HEK293 (cell line): ENCODE data around the gene TMEM229B.

Experiments
- CTCF ChIA-PET: fragments of 350-600 bp; formaldehyde crosslinking; extraction: SDS; loops from one replicate; lab custom pipeline; 2021; ENCODE audit warnings: antibody characterized with exemption; lab: Yijun Ruan, JAX
- POLR2A ChIA-PET: fragments of 300-600 bp; formaldehyde crosslinking; extraction: SDS; loops from one replicate; lab custom pipeline; 2020; ENCODE audit warnings: antibody characterized with exemption, inconsistent platforms; lab: Yijun Ruan, JAX
- H3K27ac ChIP-seq: fragments of 200-500 bp; sonication (Bioruptor generic); 2 replicates; pipeline ENCODE4 v1.5.1; 2014; ENCODE audit warnings: low read depth, low read length, control low read depth, inconsistent platforms; ENCODE audit errors: extremely low read depth
- H3K36me3 ChIP-seq, 2 experiments: fragments of 200-500 bp in 1 of 2; sonication (Bioruptor generic) in 1 of 2; 1 replicate in 1 of 2; 2 replicates in 1 of 2; pipeline ENCODE4 v1.5.1; 2014 to 2017; ENCODE audit warnings: inconsistent platforms in 2 of 2, low read length in 2 of 2; ENCODE audit not compliant: control insufficient read depth in 2 of 2, insufficient read depth in 1 of 2
- H3K4me1 ChIP-seq: fragments of 200-500 bp; sonication (Bioruptor generic); 2 replicates; pipeline ENCODE4 v1.5.1; 2014; ENCODE audit warnings: mild to moderate bottlenecking, low read length, inconsistent platforms; ENCODE audit not compliant: control insufficient read depth, insufficient read depth
- H3K4me3 ChIP-seq: 2 replicates; pipeline ENCODE4 v1.5.1; 2011; ENCODE audit warnings: low read depth, mild to moderate bottlenecking, control low read depth, low read length, moderate library complexity
- H3K9me3 ChIP-seq: fragments of 200-500 bp; sonication (Bioruptor generic); 2 replicates; pipeline ENCODE4 v1.5.1; 2014; ENCODE audit warnings: low read depth, low read length, inconsistent platforms; ENCODE audit not compliant: control insufficient read depth, insufficient read depth
- BCL11B ChIP-seq: fragments of 450-650 bp; formaldehyde crosslinking; IDR thresholded peaks from 2 replicates; pipeline ENCODE4 v1.5.1; 2016; ENCODE audit warnings: low read depth, missing biosample characterization, missing genetic modification characterization
- KLF10 ChIP-seq: fragments of 450-650 bp; IDR thresholded peaks from 2 replicates; pipeline ENCODE4 v1.5.1; 2018; ENCODE audit warnings: missing biosample characterization, mild to moderate bottlenecking, missing genetic modification characterization
- PRDM10 ChIP-seq: fragments of 450-650 bp; formaldehyde crosslinking; IDR thresholded peaks from 2 replicates; pipeline ENCODE4 v1.5.1; 2016; ENCODE audit warnings: missing biosample characterization, missing genetic modification characterization
- SP3 ChIP-seq: fragments of 450-650 bp; formaldehyde crosslinking; IDR thresholded peaks from 2 replicates; pipeline ENCODE4 v1.5.1; 2016; ENCODE audit warnings: missing biosample characterization, missing genetic modification characterization
- ZBTB10 ChIP-seq: fragments of 450-650 bp; formaldehyde crosslinking; IDR thresholded peaks from 2 replicates; pipeline ENCODE4 v1.5.1; 2016; ENCODE audit warnings: missing biosample characterization, missing genetic modification characterization
- ZBTB48 ChIP-seq: fragments of 450-650 bp; formaldehyde crosslinking; IDR thresholded peaks from 2 replicates; pipeline ENCODE4 v1.5.1; 2016; ENCODE audit warnings: missing biosample characterization, missing genetic modification characterization
- ZNF146 ChIP-seq: fragments of 450-650 bp; formaldehyde crosslinking; IDR thresholded peaks from 2 replicates; pipeline ENCODE4 v1.5.1; 2016; ENCODE audit warnings: missing biosample characterization, missing genetic modification characterization
- ZNF16 ChIP-seq: fragments of 450-650 bp; formaldehyde crosslinking; IDR thresholded peaks from 2 replicates; pipeline ENCODE4 v1.5.1; 2016; ENCODE audit warnings: low read depth, missing biosample characterization, missing genetic modification characterization
- ZNF169 ChIP-seq: fragments of 450-650 bp; formaldehyde crosslinking; IDR thresholded peaks from 2 replicates; pipeline ENCODE4 v1.5.1; 2016; ENCODE audit warnings: missing biosample characterization, missing genetic modification characterization
- ZNF23 ChIP-seq: fragments of 450-650 bp; formaldehyde crosslinking; IDR thresholded peaks from 2 replicates; pipeline ENCODE4 v1.5.1; 2016; ENCODE audit warnings: missing biosample characterization, missing genetic modification characterization, borderline replicate concordance
- ZNF24 ChIP-seq: fragments of 450-650 bp; formaldehyde crosslinking; IDR thresholded peaks from 2 replicates; pipeline ENCODE4 v1.5.1; 2016; ENCODE audit warnings: missing biosample characterization, missing genetic modification characterization
- ZNF266 ChIP-seq: fragments of 450-650 bp; formaldehyde crosslinking; IDR thresholded peaks from 2 replicates; pipeline ENCODE4 v1.5.1; 2016; ENCODE audit warnings: missing biosample characterization, missing genetic modification characterization, low read depth
- ZNF324 ChIP-seq: fragments of 450-650 bp; formaldehyde crosslinking; IDR thresholded peaks from 2 replicates; pipeline ENCODE4 v1.5.1; 2016; ENCODE audit warnings: missing biosample characterization, missing genetic modification characterization
- ZNF621 ChIP-seq: fragments of 450-650 bp; formaldehyde crosslinking; IDR thresholded peaks from 2 replicates; pipeline ENCODE4 v1.5.1; 2017; ENCODE audit warnings: missing biosample characterization, missing genetic modification characterization
- ZNF629 ChIP-seq: fragments of 450-650 bp; formaldehyde crosslinking; IDR thresholded peaks from 2 replicates; pipeline ENCODE4 v1.5.1; 2017; ENCODE audit warnings: missing biosample characterization, missing genetic modification characterization
- ZNF692 ChIP-seq: fragments of 450-650 bp; formaldehyde crosslinking; IDR thresholded peaks from 2 replicates; pipeline ENCODE4 v1.5.1; 2016; ENCODE audit warnings: missing biosample characterization, missing genetic modification characterization
- ZNF704 ChIP-seq: fragments of 450-650 bp; formaldehyde crosslinking; IDR thresholded peaks from 2 replicates; pipeline ENCODE4 v1.5.1; 2016; ENCODE audit warnings: missing biosample characterization, missing genetic modification characterization

The TMEM229B gene

GRCh38 chr14:67482231-67483164 is 6.0 kb downstream of the TMEM229B start:
- Histone ChIP-seq H3K4me3 (no peak overlapping the region), H3K4me1 (no peaks in the 10 kb centered on the region), H3K27ac (no peak overlapping the region), H3K36me3 (peaks cover 0 to 4% of the 10 kb centered on the region in 2 experiments; a peak in 1 of 3 replicates), H3K9me3 (no peaks in the 10 kb centered on the region)
- ChIA-PET CTCF (interaction anchor here (0.6 kb wide), 1 partner anchor 118 kb away, joined by 3 read pairs; no protein-coding TSS in a partner anchor), POLR2A (interaction anchor here (0.6 kb wide), 1 partner anchor 258 kb away, joined by 3 read pairs; no protein-coding TSS in a partner anchor)
- no peak for TF ChIP-seq ZNF24 (tag by site-specific recombination)
- TF ChIP-seq ZNF692 (tag by site-specific recombination) = no peak
- TF ChIP-seq SP3 = no peak
- no peak for TF ChIP-seq KLF10 (tag by site-specific recombination)
- no peak for TF ChIP-seq BCL11B (tag by site-specific recombination)
- no peak for TF ChIP-seq ZNF266
- no peak for TF ChIP-seq ZNF621 (tag by site-specific recombination)
- no peak for TF ChIP-seq ZNF16 (tag by site-specific recombination)
- TF ChIP-seq ZNF146 (tag by site-specific recombination) = no peak

- no peak overlapping the region for H3K4me3 ChIP-seq
- no peaks in the 10 kb centered on the region for H3K4me1 ChIP-seq
- POLR2A ChIA-PET = interaction anchor here (0.6 kb wide), 1 partner anchor 47 kb away, joined by 3 read pairs; no protein-coding TSS in a partner anchor
- H3K9me3 ChIP-seq = no peaks in the 10 kb centered on the region
- no peak overlapping the region for H3K27ac ChIP-seq
- CTCF ChIA-PET = no interaction called here
- H3K36me3 ChIP-seq = no peaks in the 10 kb centered on the region
- TF ChIP-seq ZNF169 (tag by site-specific recombination) (no peak), ZBTB48 (tag by site-specific recombination) (no peak), ZNF23 (tag by site-specific recombination) (no peak), ZNF704 (tag by site-specific recombination) (no peak), ZNF324 (tag by site-specific recombination) (no peak), ZBTB10 (no peak), PRDM10 (tag by site-specific recombination) (no peak), ZNF629 (no peak)
Observed at GRCh38 chr14:67480011-67480410, 8.5 kb downstream of the TMEM229B start.
